Transverse colon (tissue), 4 donors: Measurements from ENCODE around the gene ZNF705A.

Experiments
- EP300 ChIP-seq: sonication (generic); formaldehyde crosslinking; IDR thresholded peaks from one replicate; pipeline ENCODE4 v1.6.1; 2017; ENCODE audit warnings: antibody characterized with exemption, low read depth
- POLR2A ChIP-seq: fragments of 450-650 bp; IDR thresholded peaks from one replicate; pipeline ENCODE4 v1.6.1; 2016; ENCODE audit warnings: antibody characterized with exemption, mild to moderate bottlenecking, moderate library complexity
- POLR2AphosphoS5 ChIP-seq, 3 donors: sonication (generic); formaldehyde crosslinking; IDR thresholded peaks; one replicate each; pipeline ENCODE4 v1.6.1; 2016; ENCODE audit warnings: antibody characterized with exemption in 3 of 3
- TF ChIP-seq, protein P1 (sequence below), 5 experiments: fragments of 200-600 bp in 3 of 5; fragments of 450-650 bp in 2 of 5; sonication (generic) in 3 of 5; IDR thresholded peaks; 1 replicate in 2 of 5; 2 replicates in 3 of 5; pipeline ENCODE4 v1.5.1; 2016 to 2017; ENCODE audit warnings: antibody characterized with exemption in 5 of 5, inconsistent platforms in 3 of 5, mild to moderate bottlenecking in 2 of 5, moderate library complexity in 1 of 5

GRCh38 chr12:8156845-8157244 is at the start of gene ZNF705A:
- TF ChIP-seq, protein P1, sequence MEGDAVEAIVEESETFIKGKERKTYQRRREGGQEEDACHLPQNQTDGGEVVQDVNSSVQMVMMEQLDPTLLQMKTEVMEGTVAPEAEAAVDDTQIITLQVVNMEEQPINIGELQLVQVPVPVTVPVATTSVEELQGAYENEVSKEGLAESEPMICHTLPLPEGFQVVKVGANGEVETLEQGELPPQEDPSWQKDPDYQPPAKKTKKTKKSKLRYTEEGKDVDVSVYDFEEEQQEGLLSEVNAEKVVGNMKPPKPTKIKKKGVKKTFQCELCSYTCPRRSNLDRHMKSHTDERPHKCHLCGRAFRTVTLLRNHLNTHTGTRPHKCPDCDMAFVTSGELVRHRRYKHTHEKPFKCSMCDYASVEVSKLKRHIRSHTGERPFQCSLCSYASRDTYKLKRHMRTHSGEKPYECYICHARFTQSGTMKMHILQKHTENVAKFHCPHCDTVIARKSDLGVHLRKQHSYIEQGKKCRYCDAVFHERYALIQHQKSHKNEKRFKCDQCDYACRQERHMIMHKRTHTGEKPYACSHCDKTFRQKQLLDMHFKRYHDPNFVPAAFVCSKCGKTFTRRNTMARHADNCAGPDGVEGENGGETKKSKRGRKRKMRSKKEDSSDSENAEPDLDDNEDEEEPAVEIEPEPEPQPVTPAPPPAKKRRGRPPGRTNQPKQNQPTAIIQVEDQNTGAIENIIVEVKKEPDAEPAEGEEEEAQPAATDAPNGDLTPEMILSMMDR (IDR thresholded peaks at IDR 0.05) = no peak
- no peak for TF ChIP-seq POLR2AphosphoS5 (IDR thresholded peaks at IDR 0.05)
- TF ChIP-seq POLR2A = no peak
- no peak for TF ChIP-seq EP300
